NOMO-1 treated with dmso at 0.1 percent for 144 hours (cell line): ENCODE results near the gene TPSD1.
"Not testable (repeated sequence)": the region's sequence is repeated elsewhere in the genome, so short reads cannot be mapped to it uniquely, and the experiment has no call there.

ENCODE experiments used
- DNase-seq: peaks from one replicate; lab custom pipeline; 2025; ENCODE audit not compliant: unreplicated experiment; lab: John Stamatoyannopoulos, UW

The TPSD1 gene

GRCh38 chr16:1240436-1240835, 15.4 kb upstream of the TPSD1 start, which contains the start of gene TPSAB1:
TPSAB1 (plus strand) TSS chr16:1240705; CDS start chr16:1240939, 234 bp downstream.
- not testable (repeated sequence) for DNase-seq

- DNase-seq = not testable (repeated sequence)
Measured at GRCh38 chr16:1241081-1241480, 14.8 kb upstream of the TPSD1 start.

GRCh38 chr16:1243363-1243762, 12.5 kb upstream of the TPSD1 start:
- not testable (repeated sequence) for DNase-seq

GRCh38 chr16:1243907-1244850, 11.7 kb upstream of the TPSD1 start:
- not testable (repeated sequence) for DNase-seq

GRCh38 chr16:1244881-1245280, 11.0 kb upstream of the TPSD1 start:
- DNase-seq = peak; percentile 42

- no peak for DNase-seq
Measured at GRCh38 chr16:1245452-1246020, 10.3 kb upstream of the TPSD1 start.

- not testable (repeated sequence) for DNase-seq
Measured at GRCh38 chr16:1247903-1248537, 7.8 kb upstream of the TPSD1 start.

GRCh38 chr16:1249031-1249755, 6.7 kb upstream of the TPSD1 start:
- not testable (repeated sequence) for DNase-seq

GRCh38 chr16:1253701-1254364, 2.0 kb upstream of the TPSD1 start:
- DNase-seq = not testable (repeated sequence)

GRCh38 chr16:1254821-1255220, 1.0 kb upstream of the TPSD1 start:
- not testable (repeated sequence) for DNase-seq

- not testable (repeated sequence) for DNase-seq
Measured at GRCh38 chr16:1256296-1256873, 516 bp downstream of the TPSD1 start.

- no peak for DNase-seq
Measured at GRCh38 chr16:1256874-1257322, 1.0 kb downstream of the TPSD1 start.

- no peak for DNase-seq
Measured at GRCh38 chr16:1257561-1258224, 1.8 kb downstream of the TPSD1 start.

- no peak for DNase-seq
Measured at GRCh38 chr16:1258225-1258600, 2.3 kb downstream of the TPSD1 start.

- DNase-seq = no peak
Measured at GRCh38 chr16:1258906-1259759, 3.3 kb downstream of the TPSD1 start.

GRCh38 chr16:1259760-1260068, 3.8 kb downstream of the TPSD1 start:
- DNase-seq = no peak

GRCh38 chr16:1260101-1260680, 4.3 kb downstream of the TPSD1 start:
- no peak for DNase-seq

- no peak for DNase-seq
Measured at GRCh38 chr16:1261131-1261892, 5.4 kb downstream of the TPSD1 start.
